ENCODE measurements around the gene SH2D1B. TPM values are rescaled to one million over a fixed set of nuclear protein-coding genes. Genes with fewer than 3 reads are reported as not detected.

The SH2D1B gene
- total RNA-seq, 4 donors from 2014 or later: not detected

- TF ChIP-seq CTCF (IDR thresholded peaks at IDR 0.05): no peak
- no peak for TF ChIP-seq POLR2A (IDR thresholded peaks at IDR 0.05)
- intact Hi-C loops (cut with DNase I; ENCODE audit: low total_unique reads): no loop called here
- peak in 1 of 2 donors; percentile 81 for DNase-seq (ENCODE audit: low spot score in 2 of 2)
- H3K4me3 ChIP-seq (ENCODE audit: low read depth, poor library complexity, severe bottlenecking): no peak overlapping the region
- 79 to 96% methylated on average over 5 of the region's 5 CpGs for WGBS, 2 donors
These were observed 23.3 kb downstream of the SH2D1B start for GRCh38 chr1:162388615-162389014.

DNA sequence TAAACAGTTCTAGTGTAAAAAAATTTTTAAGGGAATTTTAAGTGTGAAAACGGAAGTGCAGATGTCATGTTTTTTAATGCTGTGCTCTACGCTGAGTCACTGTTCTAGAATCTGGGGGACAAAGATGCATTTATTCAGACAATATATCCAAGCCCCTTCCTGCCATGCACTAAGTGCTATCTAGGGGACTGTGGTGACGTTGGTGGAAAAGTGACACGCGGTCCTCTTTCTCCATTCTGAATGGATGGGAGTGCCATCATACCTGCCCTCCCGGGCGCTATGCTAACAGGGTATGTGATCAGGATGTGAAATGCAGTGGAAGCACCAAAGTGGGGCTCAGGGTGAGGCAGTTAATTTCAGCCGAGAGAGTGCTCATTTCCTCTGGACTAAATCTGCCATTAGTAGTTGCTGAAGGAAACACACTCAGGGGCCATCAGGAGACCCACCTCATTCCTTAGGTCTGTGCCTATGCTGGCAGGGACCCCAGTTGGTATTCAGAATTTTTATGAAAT lies 23.8 kb downstream of the SH2D1B start:
- WGBS, 2 donors: 90 to 92% methylated on average over 8 of the region's 8 CpGs
- intact Hi-C loops (cut with DNase I; ENCODE audit: low total_unique reads): no loop called here
- H3K4me3 ChIP-seq (ENCODE audit: low read depth, poor library complexity, severe bottlenecking): no peak overlapping the region
- TF ChIP-seq POLR2A (IDR thresholded peaks at IDR 0.05) (no peak), CTCF (IDR thresholded peaks at IDR 0.05) (no peak)
- no peak for DNase-seq (ENCODE audit: low spot score in 2 of 2)

- 79 to 81% methylated on average over 20 of the region's 20 CpGs for WGBS, 2 donors
- peak in 1 of 2 donors; percentile 72 for DNase-seq (ENCODE audit: low spot score in 2 of 2)
- H3K4me3 ChIP-seq (ENCODE audit: low read depth, poor library complexity, severe bottlenecking): no peak overlapping the region
- TF ChIP-seq CTCF (IDR thresholded peaks at IDR 0.05) (no peak), POLR2A (IDR thresholded peaks at IDR 0.05) (no peak)
- intact Hi-C loops (cut with DNase I; ENCODE audit: low total_unique reads): no loop called here
These were observed 24.5 kb downstream of the SH2D1B start for GRCh38 chr1:162387226-162388082.

DNA sequence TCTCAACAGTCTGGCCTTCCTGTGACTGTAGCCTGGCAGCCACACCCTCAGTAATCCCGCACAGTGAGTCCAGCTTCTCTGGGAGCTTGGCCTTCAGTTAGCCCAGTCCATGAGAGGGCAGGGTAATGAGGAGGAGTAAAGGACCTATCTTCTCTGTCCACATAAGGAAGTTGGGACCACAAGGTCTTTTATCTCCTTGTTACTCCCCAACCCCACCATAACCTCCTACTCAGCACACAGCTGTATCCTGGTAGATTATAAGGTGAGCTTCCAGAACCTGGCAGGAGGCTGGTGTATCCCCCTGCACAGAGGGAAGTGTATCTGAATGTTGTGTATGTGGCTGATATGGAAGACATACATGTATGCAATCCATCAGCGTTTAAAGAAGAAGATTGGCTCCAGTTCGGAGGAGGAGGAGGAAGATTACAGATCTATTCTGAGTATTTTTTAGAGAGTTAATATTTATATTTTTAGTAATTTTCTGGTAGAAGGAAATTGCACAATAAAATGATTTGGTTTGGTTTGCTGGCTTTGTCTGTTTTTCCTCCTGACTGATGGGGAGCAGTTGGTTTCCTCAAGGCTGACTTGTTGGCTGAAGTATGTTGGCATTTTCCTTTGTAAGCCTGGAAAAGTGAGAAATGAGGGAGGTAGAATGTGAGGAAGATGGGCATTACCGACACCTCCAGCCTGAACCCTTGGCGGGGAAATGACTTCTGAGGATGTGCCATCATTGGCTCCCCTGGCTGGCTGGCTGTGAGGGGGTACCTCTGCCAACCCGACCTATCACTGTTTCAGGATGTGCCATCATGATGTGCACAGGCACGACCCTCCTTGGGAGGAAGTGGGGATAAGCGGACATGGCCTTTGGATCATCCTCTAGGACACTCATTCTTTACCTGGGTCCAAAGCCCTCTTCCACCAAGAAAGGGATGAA lies 25.4 kb downstream of the SH2D1B start:
- TF ChIP-seq POLR2A (IDR thresholded peaks at IDR 0.05) (no peak), CTCF (IDR thresholded peaks at IDR 0.05) (no peak)
- no peak overlapping the region for H3K4me3 ChIP-seq (ENCODE audit: low read depth, poor library complexity, severe bottlenecking)
- 79 to 93% methylated on average over 8 of the region's 8 CpGs for WGBS, 2 donors
- peak in 1 of 2 donors; percentile 73 for DNase-seq (ENCODE audit: low spot score in 2 of 2)
- intact Hi-C loops (cut with DNase I; ENCODE audit: low total_unique reads): no loop called here

DNA sequence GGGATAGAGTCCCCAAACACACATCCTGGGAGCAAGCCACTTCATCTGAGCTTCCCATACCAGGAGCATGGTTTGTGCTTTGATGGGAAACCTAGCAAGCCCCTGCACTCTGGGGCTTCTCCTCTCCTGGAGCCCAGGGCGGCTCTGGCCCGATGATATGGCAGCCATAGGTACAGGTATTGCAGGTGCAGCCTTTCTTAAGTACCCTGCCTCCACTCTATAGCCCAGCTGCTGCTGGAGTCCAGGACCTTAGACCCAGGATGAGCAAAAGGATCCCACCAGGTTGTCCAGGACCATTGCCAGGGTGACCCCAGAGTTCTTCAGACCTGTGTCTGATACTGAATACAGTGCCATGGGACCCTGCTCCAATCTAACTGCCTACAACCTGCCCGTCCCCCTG lies 26.2 kb downstream of the SH2D1B start:
- no peak for TF ChIP-seq CTCF (IDR thresholded peaks at IDR 0.05)
- no peak for TF ChIP-seq POLR2A (IDR thresholded peaks at IDR 0.05)
- 72 to 88% methylated on average over 2 to 3 of the region's 3 CpGs for WGBS, 2 donors
- intact Hi-C loops (cut with DNase I; ENCODE audit: low total_unique reads): no loop called here
- H3K4me3 ChIP-seq (ENCODE audit: low read depth, poor library complexity, severe bottlenecking): no peak overlapping the region
- DNase-seq (ENCODE audit: low spot score in 2 of 2): peak in 1 of 2 donors; percentile 82
